HUES64 (cell line): Measurements from ENCODE around the gene PAPOLG. TPM values are rescaled to one million over a fixed set of nuclear protein-coding genes. Genes with fewer than 3 reads are reported as not detected.

Source experiments
- H3K27ac ChIP-seq: 2 replicates; pipeline ENCODE4 v1.7.0; 2013; ENCODE audit warnings: low read depth, low read length, inconsistent platforms
- H3K27me3 ChIP-seq: 2 replicates; pipeline ENCODE4 v1.6.1; 2013; ENCODE audit warnings: mild to moderate bottlenecking, low read length; ENCODE audit not compliant: insufficient read depth
- H3K36me3 ChIP-seq: 2 replicates; pipeline ENCODE4 v1.6.1; 2013; ENCODE audit warnings: mild to moderate bottlenecking, low read length; ENCODE audit not compliant: insufficient read depth
- H3K4me1 ChIP-seq: 2 replicates; pipeline ENCODE4 v1.6.1; 2013; ENCODE audit warnings: mild to moderate bottlenecking, low read length, moderate library complexity; ENCODE audit not compliant: insufficient read depth
- H3K4me3 ChIP-seq: 2 replicates; pipeline ENCODE4 v1.5.1; 2013; ENCODE audit warnings: mild to moderate bottlenecking, low read length, moderate library complexity
- H3K9ac ChIP-seq: 2 replicates; pipeline ENCODE4 v1.6.1; 2013; ENCODE audit warnings: mild to moderate bottlenecking, low read depth, low read length
- H3K9me3 ChIP-seq: 2 replicates; pipeline ENCODE4 v1.6.1; 2013; ENCODE audit warnings: low read depth, low read length; ENCODE audit not compliant: insufficient read depth
- WGBS: fragments of 150-250, 120-280 bp; methylation state at CpG from one replicate; pipeline ENCODE4 v1.1.7; 2013; ENCODE audit warnings: missing lambda C conversion rate; 5-methylcytosine and 5-hydroxymethylcytosine counted together
- polyA plus RNA-seq, 2 experiments: library from polyadenylated mRNA; stranded (reverse); fragments of 50-300 nt; gene quantifications; one replicate each; pipeline ENCODE4 v1.2.3, GENCODE V29; 2013

The PAPOLG gene
- polyA plus RNA-seq (2013, experiment 1 of 2): 12.8 TPM
- 19.0 TPM for polyA plus RNA-seq (2013, experiment 2 of 2)

DNA sequence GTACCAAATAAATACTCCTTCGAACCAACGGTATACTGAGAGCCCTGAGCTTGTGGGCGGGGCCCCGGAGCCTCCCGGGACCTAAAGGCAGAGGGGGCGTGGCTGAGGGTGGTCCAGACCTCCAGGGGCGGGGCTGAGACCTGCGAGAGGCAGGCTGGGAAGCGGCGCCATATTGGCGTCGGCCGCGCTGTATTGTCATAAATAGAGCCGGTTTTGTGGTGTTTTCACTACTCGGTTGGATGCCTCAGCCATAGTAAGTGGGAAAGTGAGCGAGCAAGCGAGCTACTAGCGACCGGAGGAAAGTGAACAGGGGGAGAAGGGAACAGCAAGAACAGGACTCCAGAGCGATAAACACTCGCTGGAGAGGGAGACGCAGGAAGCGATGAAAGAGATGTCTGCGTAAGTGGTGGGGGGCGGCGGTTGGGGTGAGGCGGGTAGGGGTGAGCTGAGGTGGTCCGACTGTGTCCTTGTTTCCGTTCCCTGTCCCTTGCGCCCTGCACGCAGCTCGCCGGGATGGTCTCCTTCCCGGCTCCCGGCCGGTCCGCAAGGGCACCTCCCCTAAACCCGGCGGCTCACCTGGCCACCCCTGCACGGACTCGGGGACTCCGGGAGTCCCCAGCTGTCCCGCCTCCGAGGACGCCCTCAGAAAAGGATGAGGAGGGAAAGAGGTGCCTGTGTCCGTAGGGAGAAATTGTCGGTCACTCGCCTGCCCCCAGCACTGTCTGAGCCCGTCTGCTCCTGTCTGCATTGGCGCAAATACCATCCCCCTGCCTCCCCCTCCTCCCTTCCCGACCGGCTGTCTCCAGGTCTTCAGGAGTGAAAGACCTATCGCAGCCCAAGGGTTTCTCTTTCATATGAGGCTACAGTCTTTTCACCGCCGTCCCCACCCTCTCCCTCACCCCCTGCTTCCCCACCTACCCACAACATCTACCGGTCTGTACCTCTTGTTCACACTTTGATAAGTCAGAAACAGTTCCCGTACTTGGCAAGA is at the start of gene PAPOLG:
Gene PAPOLG, plus strand, starts transcription at position 172 of the 991 bp plus-strand sequence. Its CDS starts 211 bp downstream, at position 383.
- H3K27me3 ChIP-seq: no peaks in the 10 kb centered on the region
- H3K36me3 ChIP-seq: peaks cover 23% of the 10 kb centered on the region
- H3K9me3 ChIP-seq: no peaks in the 10 kb centered on the region
- H3K9ac ChIP-seq: peak within 1 kb of the TSS; percentile 83
- under 1% methylated on average over 58 of the region's 58 CpGs for WGBS
- H3K4me3 ChIP-seq: peak within 1 kb of the TSS; percentile 94
- peak within 1 kb of the TSS; percentile 89 for H3K27ac ChIP-seq
- H3K4me1 ChIP-seq: peaks cover 14% of the 10 kb centered on the region

DNA sequence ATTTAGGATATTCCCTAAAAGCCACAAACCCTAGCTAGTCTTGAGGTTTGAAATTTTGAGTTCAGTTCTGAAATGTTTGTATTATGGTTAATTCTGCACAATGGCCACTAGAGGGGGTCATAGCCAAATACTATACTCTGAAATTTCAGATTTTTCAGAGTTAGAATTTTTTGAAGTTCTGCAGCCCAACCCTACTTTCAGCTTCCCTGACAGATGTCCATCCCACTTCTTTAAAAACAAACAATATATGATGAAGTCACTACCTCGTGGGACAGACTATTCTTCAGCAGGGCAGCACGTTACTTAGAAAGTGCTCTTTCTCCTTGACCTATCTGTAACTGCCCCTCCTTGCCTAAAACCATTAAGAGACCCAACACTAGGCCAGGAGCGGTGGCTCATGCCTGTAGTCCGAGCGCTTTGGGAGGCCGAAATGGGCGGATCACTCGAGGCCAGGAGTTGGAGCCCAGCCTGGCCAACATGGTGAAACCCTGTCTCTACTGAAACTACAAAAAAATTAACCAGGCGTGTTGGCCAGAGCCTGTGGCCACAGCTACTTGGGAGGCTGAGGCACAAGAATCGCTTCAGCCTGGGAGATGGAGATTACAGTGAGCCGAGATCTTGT is 48.2 kb upstream of the PAPOLG start:
- Histone ChIP-seq H3K36me3 (no peaks in the 10 kb centered on the region), H3K27me3 (no peaks in the 10 kb centered on the region; the same call in 1 of the 2 replicates), H3K4me1 (no peaks in the 10 kb centered on the region), H3K27ac (no peak overlapping the region; the same call in 1 of the 2 replicates), H3K9ac (no peak overlapping the region), H3K4me3 (no peak overlapping the region), H3K9me3 (no peaks in the 10 kb centered on the region)
- 65% methylated on average over 11 of the region's 11 CpGs for WGBS

DNA sequence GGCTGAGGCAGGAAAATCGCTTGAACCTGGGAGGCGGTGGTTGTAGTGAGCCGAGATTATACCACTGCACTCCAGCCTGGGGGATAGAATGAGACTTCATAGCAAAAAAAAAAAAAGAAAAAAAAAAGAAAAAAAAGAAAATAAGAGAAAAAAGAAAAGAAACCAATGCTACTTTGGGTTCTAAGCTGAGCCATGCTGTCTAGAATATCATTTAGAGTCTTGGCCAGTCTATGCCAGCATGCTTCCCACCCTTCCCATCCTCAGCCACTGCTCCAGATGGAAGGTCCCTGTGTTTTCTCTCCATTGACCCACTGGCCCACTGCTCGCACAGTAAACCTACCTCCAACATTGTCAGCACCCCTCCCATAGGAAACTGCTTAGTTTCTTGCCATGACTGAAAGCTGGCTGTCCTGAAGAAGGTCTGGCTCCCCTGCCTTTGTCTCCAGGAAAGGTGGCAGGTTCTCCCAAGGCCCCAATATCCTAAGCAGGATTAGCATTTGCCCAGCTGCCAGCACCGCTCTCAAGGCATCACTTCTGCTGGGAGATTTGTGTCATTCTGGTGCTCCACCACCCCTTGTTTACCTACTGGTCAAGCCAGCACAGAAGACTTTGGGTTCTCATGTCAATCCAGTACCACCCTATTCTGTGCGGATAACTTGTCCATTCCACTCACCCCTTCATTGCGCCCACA is 47.3 kb upstream of the PAPOLG start:
- H3K4me1 ChIP-seq: no peaks in the 10 kb centered on the region
- H3K27me3 ChIP-seq: no peaks in the 10 kb centered on the region; the same call in 1 of the 2 replicates
- 90% methylated on average over 7 of the region's 7 CpGs for WGBS
- no peaks in the 10 kb centered on the region for H3K9me3 ChIP-seq
- H3K9ac ChIP-seq: no peak overlapping the region
- H3K27ac ChIP-seq: no peak overlapping the region
- H3K4me3 ChIP-seq: no peak overlapping the region
- no peaks in the 10 kb centered on the region for H3K36me3 ChIP-seq

DNA sequence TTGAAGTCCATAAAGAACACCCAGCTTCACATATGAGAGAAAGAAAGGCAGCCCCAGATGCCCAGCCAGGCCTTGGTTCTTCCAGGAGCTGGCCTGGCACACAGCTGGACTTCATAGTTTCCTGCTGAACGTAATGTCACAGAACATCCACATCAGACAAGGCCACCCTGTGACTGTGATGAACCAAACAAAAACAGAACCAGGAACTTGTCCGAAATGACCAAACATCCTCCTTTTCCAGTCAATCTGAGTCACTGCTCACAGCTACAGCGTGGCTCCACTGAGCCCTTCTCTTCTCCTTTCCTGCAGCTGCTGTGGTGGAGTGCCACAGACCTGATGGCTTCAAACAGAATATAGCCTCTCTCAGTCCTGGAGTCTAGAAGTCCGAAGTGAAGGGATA is 45.4 kb upstream of the PAPOLG start:
- H3K9me3 ChIP-seq: no peaks in the 10 kb centered on the region
- H3K4me3 ChIP-seq: no peak overlapping the region
- H3K9ac ChIP-seq: no peak overlapping the region
- no peaks in the 10 kb centered on the region; the same call in 1 of the 2 replicates for H3K27me3 ChIP-seq
- H3K36me3 ChIP-seq: no peaks in the 10 kb centered on the region
- H3K27ac ChIP-seq: no peak overlapping the region
- no peaks in the 10 kb centered on the region for H3K4me1 ChIP-seq
- 87% methylated on average over 4 of the region's 4 CpGs for WGBS

DNA sequence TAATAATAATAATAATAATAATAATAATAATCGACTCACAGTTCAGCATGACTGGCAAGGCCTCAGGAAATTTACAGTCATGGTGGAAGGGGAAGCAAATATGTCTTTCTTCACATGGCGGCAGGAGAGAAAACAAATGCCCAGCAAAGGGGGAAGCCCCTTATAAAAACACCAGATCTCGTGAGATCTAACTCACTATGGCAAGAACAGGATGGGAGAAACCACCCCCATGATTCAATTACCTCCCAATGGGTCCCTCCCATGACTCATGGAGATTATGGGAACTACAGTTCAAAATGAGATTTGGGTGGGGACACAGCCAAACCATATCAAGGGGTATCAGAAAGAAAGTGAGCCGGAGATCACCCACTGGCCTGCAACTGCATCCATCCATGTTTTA is 40.5 kb upstream of the PAPOLG start:
- no peak overlapping the region for H3K4me3 ChIP-seq
- no peaks in the 10 kb centered on the region; the same call in 1 of the 2 replicates for H3K27me3 ChIP-seq
- WGBS: 95% methylated on average over 4 of the region's 4 CpGs
- H3K36me3 ChIP-seq: no peaks in the 10 kb centered on the region
- no peaks in the 10 kb centered on the region for H3K9me3 ChIP-seq
- no peak overlapping the region for H3K27ac ChIP-seq
- no peak overlapping the region for H3K9ac ChIP-seq
- H3K4me1 ChIP-seq: no peaks in the 10 kb centered on the region

DNA sequence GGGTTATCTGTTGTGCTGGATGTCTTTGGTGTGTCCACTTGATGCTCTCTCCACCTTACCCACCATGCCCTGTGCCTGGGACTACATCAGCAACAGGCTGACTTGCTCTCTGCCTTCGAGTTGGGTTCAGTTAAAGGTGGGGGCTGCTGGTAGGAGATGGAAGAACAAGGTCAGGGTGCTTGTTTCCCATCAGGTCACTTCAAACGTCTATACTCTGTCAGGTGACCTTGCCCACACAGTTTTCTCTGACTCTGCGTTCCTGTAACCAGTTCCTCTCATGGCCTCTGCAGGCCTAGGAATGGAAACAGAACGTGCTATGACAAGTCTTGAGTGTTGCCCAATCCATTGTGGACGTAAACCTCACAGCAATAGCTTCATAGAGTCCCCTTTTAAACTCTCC is 38.4 kb upstream of the PAPOLG start:
- Histone ChIP-seq H3K4me1 (no peaks in the 10 kb centered on the region), H3K9ac (no peak overlapping the region), H3K4me3 (no peak overlapping the region), H3K9me3 (no peaks in the 10 kb centered on the region), H3K27ac (no peak overlapping the region), H3K27me3 (no peaks in the 10 kb centered on the region), H3K36me3 (no peaks in the 10 kb centered on the region)
- WGBS: 84% methylated on average over 5 of the region's 5 CpGs

DNA sequence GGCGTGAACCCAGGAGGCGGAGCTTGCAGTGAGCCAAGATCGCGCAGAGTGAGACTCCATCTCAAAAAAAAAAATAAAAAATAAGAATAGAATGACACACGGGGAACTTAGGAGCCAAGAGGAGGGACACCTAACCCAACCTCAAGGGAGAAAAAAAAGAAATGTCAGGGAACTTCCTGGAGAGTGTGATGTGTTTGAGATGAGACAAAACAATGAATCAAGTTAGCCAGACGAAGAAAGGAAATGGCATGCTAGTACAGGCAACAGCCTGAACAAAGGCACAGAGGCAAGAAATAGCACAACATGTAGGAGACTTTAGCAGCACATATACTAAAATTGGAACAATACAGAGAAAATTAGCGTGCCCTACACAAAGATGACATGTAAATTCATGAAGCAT is 36.7 kb upstream of the PAPOLG start:
- H3K27ac ChIP-seq: no peak overlapping the region
- H3K4me3 ChIP-seq: no peak overlapping the region
- H3K4me1 ChIP-seq: no peaks in the 10 kb centered on the region
- WGBS: 80% methylated on average over 5 of the region's 7 CpGs
- no peak overlapping the region for H3K9ac ChIP-seq
- no peaks in the 10 kb centered on the region for H3K36me3 ChIP-seq
- H3K27me3 ChIP-seq: no peaks in the 10 kb centered on the region
- no peaks in the 10 kb centered on the region for H3K9me3 ChIP-seq

DNA sequence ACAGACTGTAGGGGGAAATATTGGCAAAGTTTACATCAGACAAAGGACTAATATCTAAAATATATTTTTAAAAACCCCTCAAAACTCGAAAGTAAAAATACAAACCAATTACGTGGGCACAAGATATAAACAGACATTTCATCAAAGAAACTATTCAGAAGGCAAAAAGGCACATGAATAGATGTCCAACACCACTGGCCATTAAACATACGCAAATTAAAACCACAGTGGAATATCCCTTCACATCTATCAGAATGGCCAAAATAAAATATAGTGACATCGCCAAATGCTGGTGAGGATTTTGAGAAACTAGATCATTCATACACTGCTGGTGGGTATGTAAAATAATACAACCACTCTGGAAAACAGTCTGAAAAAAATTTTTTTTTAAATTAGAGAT is 30.6 kb upstream of the PAPOLG start:
- no peaks in the 10 kb centered on the region for H3K36me3 ChIP-seq
- no peak overlapping the region for H3K9ac ChIP-seq
- H3K27me3 ChIP-seq: no peaks in the 10 kb centered on the region
- no peak overlapping the region for H3K4me3 ChIP-seq
- no peaks in the 10 kb centered on the region for H3K4me1 ChIP-seq
- no peak overlapping the region for H3K27ac ChIP-seq
- 82% methylated on average over 3 of the region's 4 CpGs for WGBS
- no peaks in the 10 kb centered on the region for H3K9me3 ChIP-seq

DNA sequence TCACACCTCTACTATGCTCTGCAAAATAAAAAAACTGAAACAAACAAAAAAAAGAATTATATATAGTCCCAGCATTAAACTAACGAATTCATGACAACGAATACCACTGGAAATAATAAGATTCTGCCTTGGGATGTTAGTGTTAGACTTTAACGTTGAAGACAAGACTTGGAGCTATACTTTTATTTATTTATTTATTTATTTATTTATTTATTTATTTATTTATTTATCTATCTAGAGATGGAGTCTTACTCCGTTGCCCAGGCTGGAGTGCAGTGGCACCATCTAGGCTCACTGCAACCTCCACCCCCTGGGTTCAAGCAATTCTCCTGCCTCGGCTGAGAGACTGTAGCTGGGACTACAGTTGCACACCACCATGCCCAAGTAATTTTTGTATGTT is 27.2 kb upstream of the PAPOLG start:
- Histone ChIP-seq H3K27me3 (no peaks in the 10 kb centered on the region), H3K4me3 (no peak overlapping the region), H3K9me3 (no peaks in the 10 kb centered on the region), H3K27ac (no peak overlapping the region), H3K36me3 (no peaks in the 10 kb centered on the region), H3K4me1 (no peaks in the 10 kb centered on the region), H3K9ac (no peak overlapping the region)
- WGBS: 87% methylated on average over 3 of the region's 5 CpGs

DNA sequence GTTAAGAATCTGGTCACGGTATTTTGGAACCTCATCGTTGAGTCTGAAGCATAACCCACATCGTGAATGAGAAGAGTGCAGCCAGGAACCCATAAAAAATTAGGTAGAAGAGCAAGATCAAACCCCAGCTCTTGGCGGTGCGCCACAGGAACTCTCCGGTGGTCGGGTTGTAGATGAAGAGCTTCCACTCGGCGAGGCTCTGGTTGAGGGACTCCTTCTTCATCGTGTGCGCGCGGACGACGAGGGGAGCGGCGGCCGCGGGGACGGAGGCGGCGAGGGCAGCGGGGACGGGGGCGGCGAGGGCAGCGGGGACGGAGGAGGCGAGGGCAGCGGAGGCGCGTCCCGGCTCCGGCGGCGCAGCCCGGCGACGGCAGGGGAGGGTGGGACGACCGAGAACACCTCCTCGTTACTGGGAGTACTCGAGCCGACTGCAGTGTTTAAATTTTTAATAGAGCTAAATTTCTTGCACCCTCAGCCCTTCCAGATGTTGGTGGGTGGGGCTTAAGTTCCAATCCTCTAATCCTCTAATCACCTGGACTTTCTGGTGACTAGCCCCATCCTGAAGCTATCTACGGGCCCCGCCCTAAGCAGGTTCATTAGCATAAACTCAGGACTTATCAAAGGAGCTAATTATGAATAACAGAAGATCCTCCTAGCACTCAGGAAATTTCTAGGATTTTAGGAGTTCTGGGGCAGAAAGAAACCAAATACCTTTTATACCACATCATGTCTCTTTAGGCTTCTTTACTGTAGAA is 20.4 kb upstream of the PAPOLG start:
- Histone ChIP-seq H3K27me3 (peaks cover 26% of the 10 kb centered on the region), H3K4me3 (peak overlapping the region; percentile 89), H3K9me3 (no peaks in the 10 kb centered on the region), H3K9ac (0 out of 2 replicates have a peak overlapping the region, but pooled peaks have one; percentile 45), H3K36me3 (no peaks in the 10 kb centered on the region), H3K4me1 (peaks cover 4% of the 10 kb centered on the region; the same call in 1 of the 2 replicates), H3K27ac (no peak overlapping the region)
- WGBS: under 1% methylated on average over 46 of the region's 46 CpGs
